GM12801 (cell line): ENCODE results near the gene IL1RAPL2.

Experiments used
- CTCF ChIP-seq: IDR thresholded peaks from one replicate; pipeline ENCODE4 v1.5.1; 2011; ENCODE audit warnings: control low read depth; ENCODE audit not compliant: insufficient read length; ENCODE audit errors: extremely low read depth

Gene IL1RAPL2

GRCh38 chrX:104684077-104684476, 118.1 kb downstream of the IL1RAPL2 start:
- TF ChIP-seq CTCF = no peak

- no peak for TF ChIP-seq CTCF
These were observed 129.6 kb downstream of the IL1RAPL2 start for GRCh38 chrX:104695593-104695992.

- TF ChIP-seq CTCF = no peak
These were observed 130.7 kb downstream of the IL1RAPL2 start for GRCh38 chrX:104696667-104697066.

- no peak for TF ChIP-seq CTCF
These were observed 131.3 kb downstream of the IL1RAPL2 start for GRCh38 chrX:104697294-104697693.

- TF ChIP-seq CTCF = no peak
These were observed 141.0 kb downstream of the IL1RAPL2 start for GRCh38 chrX:104707042-104707441.

GRCh38 chrX:104707572-104707971, 141.6 kb downstream of the IL1RAPL2 start:
- no peak for TF ChIP-seq CTCF

- TF ChIP-seq CTCF = no peak
These were observed 146.5 kb downstream of the IL1RAPL2 start for GRCh38 chrX:104712515-104712914.

- no peak for TF ChIP-seq CTCF
These were observed 155.9 kb downstream of the IL1RAPL2 start for GRCh38 chrX:104721854-104722253.
